Stimulated activated naive CD8-positive, alpha-beta T cell treated with anti-CD3 and anti-CD28 coated beads, Interleukin-15, amount 100 ng/mL, for 72 hours (primary cell): Measurements from ENCODE around the gene CEP112.
A peak's percentile ranks its signal among the peaks of the same experiment; 100 is the strongest.

Experiments used
- ATAC-seq: fragments of 150-1000 bp; cut with Tn5 transposase; 2 replicates; pipeline ENCODE4 v1.10.0; 2021; ENCODE audit warnings: mild to moderate bottlenecking, moderate library complexity
- DNase-seq, 2 donors: peaks; one replicate each; pipeline ENCODE4 v3.0.0; 2021 to 2022
- H3K27ac Mint-ChIP-seq, 2 donors: one replicate each; pipeline ENCODE4 v1.8.0; 2022; ENCODE audit warnings: mild to moderate bottlenecking in 2 of 2, mixed read lengths in 2 of 2, moderate library complexity in 2 of 2
- H3K27me3 Mint-ChIP-seq: one replicate; pipeline ENCODE4 v1.8.0; 2022; ENCODE audit warnings: mixed read lengths
- H3K4me1 Mint-ChIP-seq: one replicate; pipeline ENCODE4 v1.8.0; 2022; ENCODE audit warnings: mild to moderate bottlenecking, mixed read lengths
- H3K4me3 Mint-ChIP-seq, 2 donors: one replicate each; pipeline ENCODE4 v1.8.0; 2022; ENCODE audit warnings: mild to moderate bottlenecking in 2 of 2, mixed read lengths in 2 of 2, moderate library complexity in 1 of 2
- H3K9me3 Mint-ChIP-seq, 2 donors: one replicate each; pipeline ENCODE4 v1.8.0; 2022; ENCODE audit warnings: mixed read lengths in 2 of 2

The CEP112 gene

GRCh38 chr17:65718601-65719000 is 473.3 kb downstream of the CEP112 start:
- Mint-ChIP-seq H3K27me3 (peaks cover 8% of the 10 kb centered on the region), H3K9me3 (no peaks in the 10 kb centered on the region), H3K4me3 (no peak overlapping the region), H3K27ac (no peak overlapping the region), H3K4me1 (no peaks in the 10 kb centered on the region)
- DNase-seq (no peak), ATAC-seq (no peak)

GRCh38 chr17:65712383-65713267 is 479.3 kb downstream of the CEP112 start:
- peak overlapping the region in 1 of 2 donors; percentile 17 for H3K4me3 Mint-ChIP-seq

GRCh38 chr17:65711671-65712276 is 480.2 kb downstream of the CEP112 start:
- Mint-ChIP-seq H3K4me3 (peak overlapping the region; percentile 9 to 44), H3K4me1 (peaks cover 11% of the 10 kb centered on the region), H3K9me3 (no peaks in the 10 kb centered on the region), H3K27ac (no peak overlapping the region), H3K27me3 (no peaks in the 10 kb centered on the region)
- peak; percentile 60 for ATAC-seq
- no peak for DNase-seq

More at GRCh38 chr17:65712383-65713267, 479.3 kb downstream of the CEP112 start:
- Mint-ChIP-seq H3K4me1 (peaks cover 11% of the 10 kb centered on the region), H3K9me3 (no peaks in the 10 kb centered on the region), H3K27ac (no peak overlapping the region), H3K27me3 (no peaks in the 10 kb centered on the region)
- ATAC-seq (no peak), DNase-seq (no peak)

- DNase-seq = no peak
- ATAC-seq = no peak
- H3K27ac Mint-ChIP-seq = no peak overlapping the region
- no peaks in the 10 kb centered on the region for H3K9me3 Mint-ChIP-seq
- peaks cover 10% of the 10 kb centered on the region for H3K4me1 Mint-ChIP-seq
- H3K4me3 Mint-ChIP-seq = no peak overlapping the region
- no peaks in the 10 kb centered on the region for H3K27me3 Mint-ChIP-seq
Observed at GRCh38 chr17:65707780-65708179, 484.2 kb downstream of the CEP112 start.

- no peak overlapping the region for H3K27ac Mint-ChIP-seq
- H3K4me3 Mint-ChIP-seq = no peak overlapping the region
- no peaks in the 10 kb centered on the region for H3K9me3 Mint-ChIP-seq
- no peak for ATAC-seq
- no peaks in the 10 kb centered on the region for H3K4me1 Mint-ChIP-seq
- H3K27me3 Mint-ChIP-seq = peaks cover 9% of the 10 kb centered on the region
- DNase-seq = no peak
Observed at GRCh38 chr17:65704731-65705130, 487.2 kb downstream of the CEP112 start.

GRCh38 chr17:65703891-65704290 is 488.0 kb downstream of the CEP112 start:
- DNase-seq (no peak), ATAC-seq (no peak)
- no peak overlapping the region for H3K4me3 Mint-ChIP-seq
- H3K27ac Mint-ChIP-seq = no peak overlapping the region
- no peaks in the 10 kb centered on the region for H3K9me3 Mint-ChIP-seq
- peaks cover 17% of the 10 kb centered on the region for H3K27me3 Mint-ChIP-seq
- H3K4me1 Mint-ChIP-seq = no peaks in the 10 kb centered on the region

GRCh38 chr17:65699459-65699858 is 492.5 kb downstream of the CEP112 start:
- H3K27me3 Mint-ChIP-seq = peaks cover 17% of the 10 kb centered on the region
- ATAC-seq (no peak), DNase-seq (no peak)
- H3K4me1 Mint-ChIP-seq = no peaks in the 10 kb centered on the region
- H3K9me3 Mint-ChIP-seq = no peaks in the 10 kb centered on the region
- H3K27ac Mint-ChIP-seq = no peak overlapping the region
- H3K4me3 Mint-ChIP-seq = no peak overlapping the region

GRCh38 chr17:65698381-65699061 is 493.4 kb downstream of the CEP112 start:
- Mint-ChIP-seq H3K4me1 (no peaks in the 10 kb centered on the region), H3K27ac (no peak overlapping the region), H3K4me3 (no peak overlapping the region), H3K27me3 (peaks cover 17% of the 10 kb centered on the region), H3K9me3 (no peaks in the 10 kb centered on the region)
- DNase-seq (no peak), ATAC-seq (no peak)

- Mint-ChIP-seq H3K27me3 (peaks cover 17% of the 10 kb centered on the region), H3K27ac (no peak overlapping the region), H3K4me1 (no peaks in the 10 kb centered on the region), H3K4me3 (no peak overlapping the region), H3K9me3 (no peaks in the 10 kb centered on the region)
- DNase-seq (no peak), ATAC-seq (no peak)
Observed at GRCh38 chr17:65697661-65698060, 494.3 kb downstream of the CEP112 start.

GRCh38 chr17:65696739-65697394 is 495.1 kb downstream of the CEP112 start:
- peaks cover 17% of the 10 kb centered on the region for H3K27me3 Mint-ChIP-seq
- no peak overlapping the region for H3K4me3 Mint-ChIP-seq
- no peaks in the 10 kb centered on the region for H3K4me1 Mint-ChIP-seq
- no peak for ATAC-seq
- no peaks in the 10 kb centered on the region for H3K9me3 Mint-ChIP-seq
- no peak for DNase-seq
- peak overlapping the region in 1 of 2 donors; percentile 21 for H3K27ac Mint-ChIP-seq

- H3K27ac Mint-ChIP-seq = no peak overlapping the region
- ATAC-seq = no peak
- H3K4me3 Mint-ChIP-seq = no peak overlapping the region
- DNase-seq = no peak
- peaks cover 11% of the 10 kb centered on the region for H3K4me1 Mint-ChIP-seq
- peaks cover 7% of the 10 kb centered on the region for H3K27me3 Mint-ChIP-seq
- no peaks in the 10 kb centered on the region for H3K9me3 Mint-ChIP-seq
Observed at GRCh38 chr17:65694601-65695000, 497.3 kb downstream of the CEP112 start.

- DNase-seq (no peak), ATAC-seq (no peak)
- H3K27ac Mint-ChIP-seq = no peak overlapping the region
- peaks cover 11% of the 10 kb centered on the region for H3K4me1 Mint-ChIP-seq
- no peaks in the 10 kb centered on the region for H3K27me3 Mint-ChIP-seq
- no peak overlapping the region for H3K4me3 Mint-ChIP-seq
- H3K9me3 Mint-ChIP-seq = no peaks in the 10 kb centered on the region
Observed at GRCh38 chr17:65690626-65691310, 501.2 kb downstream of the CEP112 start.

GRCh38 chr17:65688307-65688706 is 503.6 kb downstream of the CEP112 start:
- ATAC-seq (no peak), DNase-seq (no peak)
- Mint-ChIP-seq H3K4me3 (no peak overlapping the region), H3K4me1 (peaks cover 11% of the 10 kb centered on the region), H3K27me3 (no peaks in the 10 kb centered on the region), H3K27ac (no peak overlapping the region), H3K9me3 (no peaks in the 10 kb centered on the region)

- peaks cover 4 to 10% of the 10 kb centered on the region in 2 donors for H3K9me3 Mint-ChIP-seq
- no peaks in the 10 kb centered on the region for H3K27me3 Mint-ChIP-seq
- no peak overlapping the region for H3K27ac Mint-ChIP-seq
- ATAC-seq = no peak
- H3K4me3 Mint-ChIP-seq = no peak overlapping the region
- no peak for DNase-seq
- H3K4me1 Mint-ChIP-seq = peaks cover 1% of the 10 kb centered on the region
Observed at GRCh38 chr17:65685110-65685509, 506.8 kb downstream of the CEP112 start.

- Mint-ChIP-seq H3K27me3 (no peaks in the 10 kb centered on the region), H3K9me3 (peaks cover 4 to 10% of the 10 kb centered on the region in 2 donors), H3K4me3 (no peak overlapping the region), H3K27ac (no peak overlapping the region), H3K4me1 (no peaks in the 10 kb centered on the region)
- DNase-seq = no peak
- ATAC-seq = no peak
Observed at GRCh38 chr17:65684631-65685030, 507.3 kb downstream of the CEP112 start.
